ENCODE data around the gene EPB42. TPM values are rescaled to one million over a fixed set of nuclear protein-coding genes. Genes with fewer than 3 reads are reported as not detected.
"Not testable (repeated sequence)": the region's sequence is repeated elsewhere in the genome, so short reads cannot be mapped to it uniquely, and the experiment has no call there.

Gene EPB42
- total RNA-seq, 8 experiments from 2014 or later, result 0.17 to 0.81 (median 0.27) TPM; not detected in 5

- 0 to 4% methylated on average over 4 to 11 of the region's 69 CpGs; no CpG with 5 or more reads in 8 of the 10 experiments for WGBS, 10 experiments
- peak; percentile 92 to 97 (median 95) for ATAC-seq (replicated peaks in 6 of 8)
- Histone ChIP-seq H3K27ac (peak within 1 kb of the TSS; percentile 45 to 87), H3K4me3 (peak within 1 kb of the TSS; percentile 46 to 67 (median 58)), H3K4me1 (replicated peaks in 1 of 2) (peaks cover 0 to 10% of the 10 kb centered on the region in 2 donors)
- in situ Hi-C loops (cut with MboI; ENCODE audit: low pct_unique_long_range_greater_than_20kb in 2 of 9, low sequenced_read_pairs in 9 of 9, unreplicated experiment in 9 of 9), result loop anchor here in 2 of 9 experiments (25.0 kb wide), 1 partner anchor 102 kb away; no protein-coding TSS in a partner anchor
Measured at GRCh38 chr15:43185157-43186002, 35.4 kb downstream of the EPB42 start, which contains the start of gene CCNDBP1. Gene CCNDBP1 (plus strand): TSS chr15:43185403. CDS start chr15:43185499, 96 bp downstream.

DNA sequence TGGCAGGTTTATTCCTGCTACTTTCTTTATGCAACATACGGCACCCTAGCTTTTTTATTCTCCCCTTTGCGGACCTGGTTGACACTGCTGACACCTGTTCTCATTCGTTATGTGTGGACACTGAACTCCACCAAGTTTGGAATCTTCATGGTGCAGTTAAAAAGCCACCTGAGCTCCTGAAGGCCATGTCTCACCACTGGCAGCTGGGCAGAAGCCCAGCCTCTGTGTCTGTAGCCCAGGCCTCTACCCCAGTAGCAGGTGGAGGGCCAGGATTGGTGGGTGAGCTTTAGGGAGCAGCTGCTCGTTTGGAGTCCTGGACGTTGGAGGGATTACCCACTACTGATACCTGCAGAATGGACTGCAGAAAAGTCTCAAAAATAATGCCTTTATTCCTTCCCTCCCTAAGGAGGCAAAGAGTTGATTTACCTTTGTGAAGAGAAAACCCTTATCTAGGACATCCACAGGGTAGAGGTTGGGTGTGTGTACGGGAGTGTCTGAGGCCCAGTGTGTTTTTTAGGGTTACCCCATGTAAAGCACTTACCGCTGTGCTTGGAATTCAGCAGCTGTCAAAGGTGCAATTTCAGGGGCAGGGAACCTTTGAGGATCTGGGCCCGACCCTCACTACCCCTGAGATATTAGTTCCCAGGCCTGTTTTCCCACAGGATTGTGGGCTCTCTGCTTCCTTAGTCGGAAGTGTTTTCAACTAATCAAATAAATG, 36.3 kb downstream of the EPB42 start:
- in situ Hi-C loops (cut with MboI; ENCODE audit: low pct_unique_long_range_greater_than_20kb in 2 of 9, low sequenced_read_pairs in 9 of 9, unreplicated experiment in 9 of 9), result loop anchor here in 2 of 9 experiments (25.0 kb wide), 1 partner anchor 103 kb away; no protein-coding TSS in a partner anchor
- ATAC-seq (replicated peaks in 6 of 8), result no peak
- H3K27ac ChIP-seq, result peak overlapping the region; percentile 3 to 13
- H3K4me3 ChIP-seq, result peak overlapping the region; percentile 46 to 67 (median 58)
- 43 to 100% (median 75%) methylated on average over 1 to 8 of the region's 9 CpGs for WGBS, 10 experiments
- peaks cover 0 to 10% of the 10 kb centered on the region in 2 donors for H3K4me1 ChIP-seq (replicated peaks in 1 of 2)

- WGBS, 10 experiments, result 53 to 100% (median 76%) methylated on average over 1 to 3 of the region's 3 CpGs; no CpG with 5 or more reads in 1 of the 10 experiments
- in situ Hi-C loops (cut with MboI; ENCODE audit: low pct_unique_long_range_greater_than_20kb in 2 of 9, low sequenced_read_pairs in 9 of 9, unreplicated experiment in 9 of 9), result loop anchor here in 2 of 9 experiments (25.0 kb wide), 1 partner anchor 104 kb away; no protein-coding TSS in a partner anchor
- H3K4me1 ChIP-seq (replicated peaks in 1 of 2), result peaks cover 0 to 10% of the 10 kb centered on the region in 2 donors
- no peak for ATAC-seq (replicated peaks in 6 of 8)
- H3K27ac ChIP-seq, result no peak overlapping the region
- H3K4me3 ChIP-seq, result no peak overlapping the region
Measured at GRCh38 chr15:43183270-43183669, 37.5 kb downstream of the EPB42 start.

DNA sequence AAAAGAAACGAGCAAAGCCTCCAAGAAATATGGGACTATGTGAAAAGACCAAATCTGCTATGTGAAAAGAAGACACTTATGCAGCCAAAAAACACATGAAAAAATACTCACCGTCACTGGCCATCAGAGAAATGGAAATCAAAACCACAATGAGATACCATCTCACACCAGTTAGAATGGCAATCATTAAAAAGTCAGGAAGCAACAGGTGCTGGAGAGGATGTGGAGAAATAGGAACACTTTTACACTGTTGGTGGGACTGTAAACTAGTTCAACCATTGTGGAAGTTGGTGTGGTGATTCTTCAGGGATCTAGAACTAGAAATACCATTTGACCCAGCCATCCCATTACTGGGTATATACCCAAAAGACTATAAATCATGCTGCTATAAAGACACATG, 43.7 kb downstream of the EPB42 start:
- 100% methylated on average over 1 of the region's 2 CpGs; no CpG with 5 or more reads in 8 of the 10 experiments for WGBS, 10 experiments
- in situ Hi-C loops (cut with MboI; ENCODE audit: low pct_unique_long_range_greater_than_20kb in 2 of 9, low sequenced_read_pairs in 9 of 9, unreplicated experiment in 9 of 9), result loop anchor here in 2 of 9 experiments (25.0 kb wide), 1 partner anchor 110 kb away; no protein-coding TSS in a partner anchor
- H3K4me1 ChIP-seq (replicated peaks in 1 of 2); H3K27ac ChIP-seq; H3K4me3 ChIP-seq; ATAC-seq (replicated peaks in 6 of 8): not testable (repeated sequence)

DNA sequence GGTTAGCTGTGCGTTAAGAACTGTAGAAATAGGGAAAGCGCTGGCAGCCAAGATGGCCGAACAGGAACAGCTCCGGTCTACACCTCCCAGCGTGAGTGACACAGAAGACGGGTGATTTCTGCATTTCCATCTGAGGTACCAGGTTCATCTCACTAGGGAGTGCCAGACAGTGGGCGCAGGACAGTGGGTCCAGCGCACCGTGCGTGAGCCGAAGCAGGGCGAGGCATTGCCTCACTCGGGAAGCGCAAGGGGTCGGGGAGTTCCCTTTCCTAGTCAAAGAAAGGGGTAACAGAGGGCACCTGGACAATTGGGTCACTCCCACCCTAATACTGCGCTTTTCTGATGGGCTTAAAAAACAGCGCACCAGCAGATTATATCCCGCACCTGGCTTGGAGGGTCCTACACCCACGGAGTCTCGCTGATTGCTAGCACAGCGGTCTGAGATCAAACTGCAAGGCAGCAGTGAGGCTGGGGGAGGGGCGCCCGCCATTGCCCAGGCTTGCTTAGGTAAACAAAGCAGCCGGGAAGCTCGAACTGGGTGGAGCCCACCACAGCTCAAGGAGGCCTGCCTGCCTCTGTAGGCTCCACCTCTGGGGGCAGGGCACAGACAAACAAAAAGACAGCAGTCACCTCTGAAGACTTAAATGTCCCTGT, 45.0 kb downstream of the EPB42 start:
- ATAC-seq (replicated peaks in 6 of 8); H3K4me3 ChIP-seq; H3K4me1 ChIP-seq (replicated peaks in 1 of 2); H3K27ac ChIP-seq: not testable (repeated sequence)
- in situ Hi-C loops (cut with MboI; ENCODE audit: low pct_unique_long_range_greater_than_20kb in 2 of 9, low sequenced_read_pairs in 9 of 9, unreplicated experiment in 9 of 9), result loop anchor here in 2 of 9 experiments (25.0 kb wide), 1 partner anchor 112 kb away; no protein-coding TSS in a partner anchor
- 94 to 100% (median 100%) methylated on average over 1 to 15 of the region's 25 CpGs; no CpG with 5 or more reads in 4 of the 10 experiments for WGBS, 10 experiments

DNA sequence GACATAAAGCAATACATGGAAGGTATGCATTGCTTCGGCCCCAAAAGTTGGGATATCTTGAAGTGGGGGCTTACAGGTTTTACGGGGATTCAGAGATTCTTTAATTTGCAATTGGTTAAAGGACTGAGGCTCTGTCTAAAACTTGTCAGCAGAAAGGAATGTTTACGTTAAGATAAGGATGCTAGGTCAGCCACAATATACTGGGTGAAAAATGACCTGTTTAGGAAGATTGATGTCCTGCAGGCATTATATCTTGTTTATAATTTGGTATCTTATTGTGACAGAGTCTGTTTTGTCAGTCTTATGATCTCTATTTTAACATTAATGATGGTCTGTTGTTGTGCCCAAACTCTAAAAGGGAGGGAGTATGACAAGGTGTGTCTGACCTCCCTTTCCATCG, 50.9 kb downstream of the EPB42 start:
- in situ Hi-C loops (cut with MboI; ENCODE audit: low pct_unique_long_range_greater_than_20kb in 2 of 9, low sequenced_read_pairs in 9 of 9, unreplicated experiment in 9 of 9), result no loop called here
- 76 to 96% (median 93%) methylated on average over 2 to 4 of the region's 4 CpGs; no CpG with 5 or more reads in 1 of the 10 experiments for WGBS, 10 experiments
- no peak for ATAC-seq (replicated peaks in 6 of 8)
- Histone ChIP-seq H3K27ac (no peak overlapping the region), H3K4me3 (no peak overlapping the region), H3K4me1 (replicated peaks in 1 of 2) (no peaks in the 10 kb centered on the region)

- in situ Hi-C loops (cut with MboI; ENCODE audit: low pct_unique_long_range_greater_than_20kb in 2 of 9, low sequenced_read_pairs in 9 of 9, unreplicated experiment in 9 of 9), result no loop called here
- Histone ChIP-seq H3K4me3 (no peak overlapping the region), H3K27ac (no peak overlapping the region), H3K4me1 (replicated peaks in 1 of 2) (no peaks in the 10 kb centered on the region)
- peak in 2 of 8 experiments; percentile 38 to 44 for ATAC-seq (replicated peaks in 6 of 8)
- WGBS, 10 experiments, result 40 to 100% (median 100%) methylated on average over 1 to 2 of the region's 2 CpGs; no CpG with 5 or more reads in 7 of the 10 experiments
Measured at GRCh38 chr15:43168192-43169107, 52.4 kb downstream of the EPB42 start.

DNA sequence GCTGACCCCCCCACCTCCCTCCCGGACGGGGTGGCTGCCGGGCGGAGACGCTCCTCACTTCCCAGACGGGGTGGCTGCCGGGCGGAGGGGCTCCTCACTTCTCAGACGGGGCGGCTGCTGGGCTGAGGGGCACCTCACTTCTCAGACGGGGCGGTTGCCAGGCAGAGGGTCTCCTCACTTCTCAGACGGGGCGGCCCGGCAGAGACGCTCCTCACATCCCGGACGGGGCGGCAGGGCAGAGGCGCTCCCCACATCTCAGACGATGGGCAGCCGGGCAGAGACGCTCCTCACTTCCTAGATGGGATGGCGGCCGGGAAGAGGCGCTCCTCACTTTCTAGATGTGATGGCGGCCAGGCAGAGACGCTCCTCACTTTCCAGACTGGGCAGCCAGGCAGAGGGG, 53.6 kb downstream of the EPB42 start:
- in situ Hi-C loops (cut with MboI; ENCODE audit: low pct_unique_long_range_greater_than_20kb in 2 of 9, low sequenced_read_pairs in 9 of 9, unreplicated experiment in 9 of 9); ATAC-seq (replicated peaks in 6 of 8); H3K4me3 ChIP-seq; H3K27ac ChIP-seq; H3K4me1 ChIP-seq (replicated peaks in 1 of 2): not testable (repeated sequence)
- WGBS, 10 experiments, result no CpG with 5 or more reads among the region's 28 CpGs

DNA sequence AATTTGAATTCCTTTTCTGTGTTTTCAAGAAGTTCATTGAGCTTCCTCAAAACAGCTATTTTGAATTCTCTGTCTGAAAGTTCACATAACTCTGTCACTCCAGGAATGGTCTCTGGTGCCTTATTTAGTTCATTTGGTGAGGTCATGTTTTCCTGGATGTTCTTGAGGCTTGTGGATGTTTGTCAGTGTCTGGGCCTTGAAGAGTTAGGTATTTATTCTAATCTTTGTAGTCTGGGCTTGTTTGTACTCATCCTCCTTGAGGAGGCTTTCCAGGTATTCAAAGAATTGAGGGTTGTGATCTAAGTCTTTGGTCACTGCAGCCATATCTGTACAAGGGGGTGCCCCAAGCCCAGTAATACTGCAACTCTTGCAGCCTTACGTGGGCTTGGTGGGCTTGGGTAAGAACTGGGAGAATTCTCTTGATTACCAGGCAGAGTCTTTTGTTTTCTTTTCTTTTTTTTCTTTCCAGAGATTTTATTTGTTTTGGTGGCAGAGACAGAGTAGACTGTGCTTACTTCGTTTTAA, 55.0 kb downstream of the EPB42 start:
- in situ Hi-C loops (cut with MboI; ENCODE audit: low pct_unique_long_range_greater_than_20kb in 2 of 9, low sequenced_read_pairs in 9 of 9, unreplicated experiment in 9 of 9), result no loop called here
- H3K4me3 ChIP-seq, result no peak overlapping the region
- H3K27ac ChIP-seq, result no peak overlapping the region
- ATAC-seq (replicated peaks in 6 of 8), result no peak
- 100% methylated on average over 1 of the region's 2 CpGs; no CpG with 5 or more reads in 8 of the 10 experiments for WGBS, 10 experiments
- no peaks in the 10 kb centered on the region for H3K4me1 ChIP-seq (replicated peaks in 1 of 2)

DNA sequence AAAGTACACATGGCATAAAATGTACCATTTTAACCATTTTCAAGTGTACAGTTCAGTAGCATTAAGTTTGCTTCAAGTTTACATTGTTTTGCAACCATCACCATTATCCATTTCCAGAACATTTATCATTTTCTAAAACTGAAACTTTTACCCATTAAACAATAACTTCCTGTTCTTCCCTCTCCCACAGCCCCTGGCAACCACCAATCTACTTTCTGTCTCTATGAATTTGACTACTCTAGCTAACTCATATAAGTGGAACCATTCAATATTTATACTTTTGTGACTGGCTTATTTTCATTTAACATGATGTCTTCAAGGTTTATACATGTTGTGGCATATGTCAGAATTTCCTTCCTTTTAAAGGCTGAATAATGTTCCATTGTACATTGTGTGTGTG, 67.5 kb downstream of the EPB42 start:
- ATAC-seq (replicated peaks in 6 of 8), result no peak
- in situ Hi-C loops (cut with MboI; ENCODE audit: low pct_unique_long_range_greater_than_20kb in 2 of 9, low sequenced_read_pairs in 9 of 9, unreplicated experiment in 9 of 9), result no loop called here
- H3K27ac ChIP-seq, result no peak overlapping the region
- H3K4me3 ChIP-seq, result no peak overlapping the region
- no peaks in the 10 kb centered on the region for H3K4me1 ChIP-seq (replicated peaks in 1 of 2)

DNA sequence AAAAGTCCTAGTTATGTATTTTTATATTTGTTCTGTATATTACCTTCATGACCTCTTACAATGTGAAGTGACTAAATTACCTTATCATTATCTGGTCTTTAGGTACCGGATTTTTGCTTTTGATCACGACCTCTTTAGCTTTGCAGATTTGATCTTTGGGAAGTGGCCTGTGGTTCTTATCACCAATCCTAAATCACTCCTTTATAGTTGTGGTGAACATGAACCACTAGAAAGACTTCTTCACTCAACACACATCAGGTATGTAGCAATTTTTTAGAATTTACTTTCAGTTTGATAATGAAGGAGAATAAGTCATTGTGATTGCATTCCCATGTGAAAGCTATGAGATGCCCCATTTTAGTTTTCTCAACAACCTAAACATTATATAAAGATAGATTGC, 69.1 kb downstream of the EPB42 start:
- Histone ChIP-seq H3K4me3 (no peak overlapping the region), H3K4me1 (replicated peaks in 1 of 2) (no peaks in the 10 kb centered on the region), H3K27ac (no peak overlapping the region)
- no peak for ATAC-seq (replicated peaks in 6 of 8)
- in situ Hi-C loops (cut with MboI; ENCODE audit: low pct_unique_long_range_greater_than_20kb in 2 of 9, low sequenced_read_pairs in 9 of 9, unreplicated experiment in 9 of 9), result no loop called here
- 93 to 100% (median 100%) methylated on average over 1 to 2 of the region's 2 CpGs; no CpG with 5 or more reads in 3 of the 10 experiments for WGBS, 10 experiments
